ENCODE data around the gene PLAAT3.
"Not testable (repeated sequence)": the region's sequence is repeated elsewhere in the genome, so short reads cannot be mapped to it uniquely, and the experiment has no call there.

The PLAAT3 gene

GRCh38 chr11:63535734-63536133, 78.5 kb downstream of the PLAAT3 start:
- peak; percentile 62 for DNase-seq

- DNase-seq: peak; percentile 27
Observed at GRCh38 chr11:63534895-63535461, 79.3 kb downstream of the PLAAT3 start.

- no peak for DNase-seq
Observed at GRCh38 chr11:63534076-63534475, 80.2 kb downstream of the PLAAT3 start.

- no peak for DNase-seq
Observed at GRCh38 chr11:63532799-63533475, 81.3 kb downstream of the PLAAT3 start.

- DNase-seq: no peak
Observed at GRCh38 chr11:63532117-63532516, 82.1 kb downstream of the PLAAT3 start.

GRCh38 chr11:63531074-63531792, 83.0 kb downstream of the PLAAT3 start:
- peak; percentile 52 for DNase-seq

GRCh38 chr11:63530021-63530420, 84.2 kb downstream of the PLAAT3 start:
- no peak for DNase-seq

GRCh38 chr11:63529373-63529772, 84.9 kb downstream of the PLAAT3 start:
- not testable (repeated sequence) for DNase-seq

- DNase-seq: not testable (repeated sequence)
Observed at GRCh38 chr11:63528729-63529278, 85.4 kb downstream of the PLAAT3 start.

GRCh38 chr11:63528156-63528555, 86.1 kb downstream of the PLAAT3 start:
- DNase-seq: not testable (repeated sequence)

GRCh38 chr11:63527667-63528066, 86.6 kb downstream of the PLAAT3 start:
- DNase-seq: no peak

Data from NK-92 treated with Interleukin-12 subunit alpha and Interleukin-12 subunit beta, amount 100 ng/mL, for 24 hours (cell line).